SH-SY5Y (cell line): ENCODE results near the gene PHLDA2.

Experiments used
- GATA2 ChIP-seq: IDR thresholded peaks from 2 replicates; pipeline ENCODE4 v1.6.1; 2011; ENCODE audit warnings: mild to moderate bottlenecking, low read depth, low read length
- GATA3 ChIP-seq: IDR thresholded peaks from 2 replicates; pipeline ENCODE4 v1.6.1; 2011; ENCODE audit warnings: low read depth, mild to moderate bottlenecking, low read length, moderate library complexity

DNA sequence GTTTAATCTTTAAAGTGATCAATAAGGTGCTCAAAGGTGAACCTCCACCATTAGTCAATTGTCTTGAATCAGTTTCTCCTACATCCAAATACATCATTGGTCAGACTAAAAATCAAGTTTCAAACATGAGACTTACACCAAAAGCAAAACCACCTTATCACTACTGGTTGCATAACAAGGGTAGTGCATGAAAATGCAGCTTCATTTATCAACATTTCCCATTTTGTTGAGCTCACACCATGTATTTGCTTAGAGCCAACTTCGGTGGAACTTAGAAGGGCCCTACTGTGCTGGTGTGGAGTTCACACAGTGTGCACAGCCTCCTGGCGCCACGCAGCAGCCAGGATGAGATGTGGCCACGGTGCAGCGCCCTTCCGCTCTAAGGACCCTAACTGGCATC, 23.1 kb upstream of the PHLDA2 start:
- TF ChIP-seq GATA2 (no peak), GATA3 (no peak)
